Measurements from ENCODE around the gene HEG1. TPM values are rescaled to one million over a fixed set of nuclear protein-coding genes. Genes with fewer than 3 reads are reported as not detected.

HEG1 gene
- total RNA-seq, 1 donor from 2014 or later = 25.1 TPM

Small RNAs within 50 kb of the gene (small RNA-seq; reads per million reads assigned to genes)
- not detected for gene RNA5SP137

Other genes with a start within 250 kb of the HEG1 start
- gene ITGB5, start 168.6 kb downstream of the HEG1 start, total RNA-seq = 24.0 TPM
- gene MUC13, start 121.2 kb downstream of the HEG1 start, total RNA-seq = not detected
- 1.0 TPM for gene SLC12A8, start 156.8 kb upstream of the HEG1 start, total RNA-seq

Measured in skeletal muscle tissue (tissue), 2 donors.